Karpas-422 (cell line): Measurements from ENCODE around the gene FBN3. TPM values are rescaled to one million over a fixed set of nuclear protein-coding genes. Genes with fewer than 3 reads are reported as not detected.

Source experiments
- DNase-seq: peaks from one replicate; pipeline ENCODE4 v3.0.0-alpha.2; 2015
- H2AFZ ChIP-seq: fragments of 200-600 bp; sonication (generic); 2 replicates; pipeline ENCODE4 v1.6.1; 2014; ENCODE audit warnings: antibody characterized with exemption, low read length, mixed read lengths
- H3K27ac ChIP-seq: fragments of 200-600 bp; sonication (generic); 2 replicates; pipeline ENCODE4 v1.5.1; 2014; ENCODE audit warnings: mild to moderate bottlenecking, low read length, moderate library complexity
- H3K27me3 ChIP-seq: fragments of 200-600 bp; sonication (generic); 2 replicates; pipeline ENCODE4 v1.6.1; 2014; ENCODE audit warnings: low read length, mixed read lengths
- H3K36me3 ChIP-seq: fragments of 200-600 bp; sonication (generic); 2 replicates; pipeline ENCODE4 v1.6.1; 2014; ENCODE audit warnings: low read length, mixed read lengths; ENCODE audit not compliant: insufficient read depth
- H3K4me1 ChIP-seq: fragments of 200-600 bp; sonication (generic); 2 replicates; pipeline ENCODE4 v1.6.1; 2014; ENCODE audit warnings: mild to moderate bottlenecking, low read length, mixed read lengths
- H3K4me2 ChIP-seq: fragments of 200-600 bp; sonication (generic); 2 replicates; pipeline ENCODE4 v1.6.1; 2014; ENCODE audit warnings: low read length, low read depth, mild to moderate bottlenecking; ENCODE audit not compliant: poor library complexity, severe bottlenecking
- H3K4me3 ChIP-seq: fragments of 200-600 bp; sonication (generic); 2 replicates; pipeline ENCODE4 v1.5.1; 2014; ENCODE audit warnings: mild to moderate bottlenecking, antibody characterized with exemption, low read length, mixed read lengths
- H3K79me2 ChIP-seq: fragments of 200-600 bp; sonication (generic); 2 replicates; pipeline ENCODE4 v1.6.1; 2014; ENCODE audit warnings: mild to moderate bottlenecking, low read length, mixed read lengths
- H3K9ac ChIP-seq: fragments of 200-600 bp; sonication (generic); 2 replicates; pipeline ENCODE4 v1.6.0; 2014; ENCODE audit warnings: low read length
- H3K9me2 ChIP-seq: fragments of 200-600 bp; sonication (generic), shearing (Covaris generic); replicated peaks from 2 replicates; pipeline ENCODE4 v1.6.0; 2014; ENCODE audit warnings: mild to moderate bottlenecking, low read length, moderate library complexity; ENCODE audit not compliant: insufficient read depth
- H3K9me3 ChIP-seq: fragments of 300-700, 200-600 bp; sonication (generic); 2 replicates; pipeline ENCODE4 v1.6.1; 2014; ENCODE audit warnings: low read length, mixed read lengths
- H4K20me1 ChIP-seq: fragments of 200-600 bp; sonication (generic); 2 replicates; pipeline ENCODE4 v1.6.1; 2014; ENCODE audit warnings: mild to moderate bottlenecking, antibody characterized with exemption, low read length, low read depth; ENCODE audit not compliant: insufficient read depth
- total RNA-seq: library from RNA; depleted of rRNA; stranded (reverse); fragments of >200 nt; shearing (Covaris generic); gene quantifications from 2 replicates; pipeline ENCODE4 v1.2.3, GENCODE V29; 2014; ENCODE audit warnings: low replicate concordance

The FBN3 gene
- total RNA-seq, 1 experiment from 2014 or later, result not detected

DNA sequence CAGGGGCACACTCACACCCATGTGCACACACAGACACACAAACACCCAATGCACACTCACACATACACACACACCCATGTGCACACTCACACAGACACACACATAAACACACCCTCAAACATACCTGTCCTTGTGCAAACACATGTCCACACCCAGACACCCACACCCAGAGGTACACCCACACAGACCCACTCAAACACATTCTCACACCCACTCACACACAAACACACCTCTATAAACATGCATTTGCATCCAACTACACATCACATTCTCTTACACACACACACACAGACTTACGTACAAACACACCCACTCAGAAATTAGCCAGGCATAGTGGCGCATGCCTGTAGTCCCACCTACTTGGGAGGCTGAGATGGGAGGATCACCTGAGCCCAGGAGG, 31.4 kb downstream of the FBN3 start:
- H3K4me1 ChIP-seq, result no peaks in the 10 kb centered on the region
- no peak for DNase-seq
- H3K79me2 ChIP-seq, result no peaks in the 10 kb centered on the region

GRCh38 chr19:8116437-8117293, 32.7 kb downstream of the FBN3 start:
- peak; percentile 56 for DNase-seq
- no peaks in the 10 kb centered on the region for H3K4me1 ChIP-seq

More for the DNA sequence above, 31.4 kb downstream of the FBN3 start:
- Histone ChIP-seq H3K27me3 (no peaks in the 10 kb centered on the region), H4K20me1 (no peaks in the 10 kb centered on the region; the same call in 1 of the 2 replicates), H3K27ac (no peak overlapping the region), H3K9me3 (no peaks in the 10 kb centered on the region), H3K4me2 (no peak overlapping the region), H3K36me3 (no peaks in the 10 kb centered on the region), H3K9ac (no peak overlapping the region), H3K9me2 (no peaks in the 10 kb centered on the region), H3K4me3 (no peak overlapping the region), H2AFZ (no peak overlapping the region)

GRCh38 chr19:8115805-8116396, 33.5 kb downstream of the FBN3 start:
- DNase-seq, result no peak
- H2AFZ ChIP-seq, result no peak overlapping the region
- H4K20me1 ChIP-seq, result no peaks in the 10 kb centered on the region; the same call in 1 of the 2 replicates
- no peaks in the 10 kb centered on the region for H3K9me2 ChIP-seq
- no peaks in the 10 kb centered on the region for H3K4me1 ChIP-seq
- H3K9me3 ChIP-seq, result no peaks in the 10 kb centered on the region
- no peaks in the 10 kb centered on the region for H3K79me2 ChIP-seq
- H3K9ac ChIP-seq, result no peak overlapping the region
- no peaks in the 10 kb centered on the region for H3K36me3 ChIP-seq
- H3K27me3 ChIP-seq, result no peaks in the 10 kb centered on the region
- H3K4me2 ChIP-seq, result no peak overlapping the region
- H3K27ac ChIP-seq, result no peak overlapping the region
- H3K4me3 ChIP-seq, result no peak overlapping the region

More at GRCh38 chr19:8116437-8117293, 32.7 kb downstream of the FBN3 start:
- H3K36me3 ChIP-seq, result no peaks in the 10 kb centered on the region
- H4K20me1 ChIP-seq, result no peaks in the 10 kb centered on the region; the same call in 1 of the 2 replicates
- H3K27me3 ChIP-seq, result no peaks in the 10 kb centered on the region
- no peak overlapping the region for H3K4me3 ChIP-seq
- no peak overlapping the region for H3K27ac ChIP-seq
- no peak overlapping the region for H2AFZ ChIP-seq
- H3K4me2 ChIP-seq, result no peak overlapping the region
- H3K9me2 ChIP-seq, result no peaks in the 10 kb centered on the region
- no peak overlapping the region for H3K9ac ChIP-seq
- H3K9me3 ChIP-seq, result no peaks in the 10 kb centered on the region
- no peaks in the 10 kb centered on the region for H3K79me2 ChIP-seq

- DNase-seq, result no peak
- Histone ChIP-seq H3K27me3 (no peaks in the 10 kb centered on the region), H3K9me3 (no peaks in the 10 kb centered on the region), H3K9ac (no peak overlapping the region), H3K9me2 (no peaks in the 10 kb centered on the region), H3K27ac (no peak overlapping the region), H2AFZ (no peak overlapping the region), H3K4me1 (no peaks in the 10 kb centered on the region), H3K4me3 (no peak overlapping the region), H3K36me3 (no peaks in the 10 kb centered on the region), H4K20me1 (no peaks in the 10 kb centered on the region; the same call in 1 of the 2 replicates), H3K4me2 (no peak overlapping the region), H3K79me2 (no peaks in the 10 kb centered on the region)
Measured at GRCh38 chr19:8113017-8113416, 36.4 kb downstream of the FBN3 start.

DNA sequence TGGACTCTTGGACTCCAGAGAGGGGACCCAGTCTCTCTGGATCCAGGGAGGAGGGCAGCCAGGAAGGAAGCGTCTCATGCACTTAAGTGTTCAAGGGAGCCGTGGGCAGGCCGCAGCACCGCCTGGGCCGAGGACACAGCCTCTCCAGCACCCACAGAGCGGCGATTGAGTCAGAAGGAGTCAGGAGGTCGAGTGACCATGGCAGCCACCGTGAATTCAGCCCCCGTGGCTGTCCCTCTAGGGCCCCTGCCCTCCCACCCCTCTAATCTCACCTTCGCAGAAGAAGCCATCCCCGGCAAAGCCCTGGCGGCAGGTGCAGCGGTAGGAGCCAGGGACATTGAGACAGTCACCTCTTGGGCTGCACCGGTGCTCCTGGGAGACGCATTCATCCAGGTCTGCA, 38.0 kb downstream of the FBN3 start:
- no peaks in the 10 kb centered on the region for H3K36me3 ChIP-seq
- H3K4me1 ChIP-seq, result no peaks in the 10 kb centered on the region
- H3K9me2 ChIP-seq, result no peaks in the 10 kb centered on the region; the same call in 1 of the 2 replicates
- H3K9ac ChIP-seq, result no peak overlapping the region
- H3K4me2 ChIP-seq, result no peak overlapping the region
- H2AFZ ChIP-seq, result no peak overlapping the region
- H3K27ac ChIP-seq, result no peak overlapping the region
- H3K4me3 ChIP-seq, result no peak overlapping the region
- H4K20me1 ChIP-seq, result no peaks in the 10 kb centered on the region
- DNase-seq, result no peak
- no peaks in the 10 kb centered on the region for H3K79me2 ChIP-seq
- no peaks in the 10 kb centered on the region; the same call in 1 of the 2 replicates for H3K27me3 ChIP-seq
- no peaks in the 10 kb centered on the region for H3K9me3 ChIP-seq

DNA sequence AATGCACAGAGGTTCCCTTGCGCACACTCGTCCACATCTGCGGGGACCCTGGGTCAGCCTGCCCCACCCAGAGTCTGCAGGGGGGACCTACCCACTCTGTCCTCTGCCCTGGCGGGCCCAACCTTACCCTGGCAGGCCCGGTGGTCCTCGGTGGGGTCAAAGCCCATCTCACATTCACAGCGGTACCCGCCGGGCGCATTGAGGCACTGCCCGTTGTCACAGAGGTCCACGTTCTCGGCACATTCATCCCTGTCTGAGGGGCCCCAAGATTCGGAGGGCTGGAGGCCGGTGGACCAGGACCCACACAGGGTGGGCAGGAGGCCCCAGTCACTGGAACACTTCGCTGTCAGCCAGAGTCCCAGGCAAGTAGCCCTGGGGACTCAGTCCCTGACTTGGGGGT, 38.5 kb downstream of the FBN3 start:
- DNase-seq, result no peak
- H3K9me2 ChIP-seq, result no peaks in the 10 kb centered on the region; the same call in 1 of the 2 replicates
- H3K79me2 ChIP-seq, result no peaks in the 10 kb centered on the region
- H3K4me2 ChIP-seq, result no peak overlapping the region
- H3K27ac ChIP-seq, result no peak overlapping the region
- H3K36me3 ChIP-seq, result no peaks in the 10 kb centered on the region
- no peak overlapping the region for H2AFZ ChIP-seq
- H3K9ac ChIP-seq, result no peak overlapping the region
- no peaks in the 10 kb centered on the region for H4K20me1 ChIP-seq
- H3K27me3 ChIP-seq, result no peaks in the 10 kb centered on the region; the same call in 1 of the 2 replicates
- no peak overlapping the region for H3K4me3 ChIP-seq
- no peaks in the 10 kb centered on the region for H3K4me1 ChIP-seq
- no peaks in the 10 kb centered on the region for H3K9me3 ChIP-seq

GRCh38 chr19:8109890-8110662, 39.3 kb downstream of the FBN3 start:
- Histone ChIP-seq H3K27me3 (no peaks in the 10 kb centered on the region; the same call in 1 of the 2 replicates), H4K20me1 (no peaks in the 10 kb centered on the region), H3K4me1 (no peaks in the 10 kb centered on the region), H2AFZ (no peak overlapping the region), H3K27ac (no peak overlapping the region), H3K9ac (no peak overlapping the region), H3K9me2 (no peaks in the 10 kb centered on the region; the same call in 1 of the 2 replicates), H3K4me3 (no peak overlapping the region), H3K36me3 (no peaks in the 10 kb centered on the region), H3K9me3 (no peaks in the 10 kb centered on the region), H3K4me2 (no peak overlapping the region), H3K79me2 (no peaks in the 10 kb centered on the region)
- DNase-seq, result no peak

DNA sequence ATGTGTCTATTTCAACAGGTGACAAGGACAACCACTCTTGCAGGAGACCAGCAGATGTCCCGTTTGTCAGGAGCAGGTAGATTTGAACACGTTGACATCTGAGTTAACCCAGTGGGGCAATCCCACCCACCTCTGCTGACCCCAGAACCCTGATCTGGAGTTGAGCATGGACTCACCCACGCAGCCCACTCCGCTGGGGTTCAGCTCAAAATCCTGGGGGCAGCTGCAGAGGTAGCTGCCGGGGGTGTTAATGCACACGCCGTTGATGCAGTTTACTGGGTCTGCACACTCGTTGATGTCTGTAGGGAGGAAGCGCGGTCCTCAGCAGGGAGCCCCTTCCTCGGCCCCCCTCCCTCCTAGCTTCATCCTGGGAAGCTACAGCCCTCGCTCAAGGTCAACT, 39.9 kb downstream of the FBN3 start:
- Histone ChIP-seq H3K79me2 (no peaks in the 10 kb centered on the region), H4K20me1 (no peaks in the 10 kb centered on the region), H3K27me3 (no peaks in the 10 kb centered on the region; the same call in 1 of the 2 replicates), H3K27ac (no peak overlapping the region), H3K4me3 (no peak overlapping the region), H3K9me3 (no peaks in the 10 kb centered on the region), H3K9ac (no peak overlapping the region), H3K4me1 (no peaks in the 10 kb centered on the region), H3K4me2 (no peak overlapping the region), H2AFZ (no peak overlapping the region), H3K9me2 (no peaks in the 10 kb centered on the region; the same call in 1 of the 2 replicates), H3K36me3 (no peaks in the 10 kb centered on the region)
- DNase-seq, result no peak
